Measurements from ENCODE around the gene MKI67. TPM values are rescaled to one million over a fixed set of nuclear protein-coding genes. Genes with fewer than 3 reads are reported as not detected.

The MKI67 gene
- polyA plus RNA-seq, 3 donors, result 49.5 to 69.6 (median 69.5) TPM

GRCh38 chr10:128047991-128048818 is 78.0 kb downstream of the MKI67 start:
- DNase-seq (ENCODE audit: extremely low read depth in 1 of 11, low read depth in 9 of 11, low spot score in 4 of 11), result peak in 1 of 11 donors; percentile 19

- peak in 7 of 11 donors; percentile 49 to 77 (median 59) for DNase-seq (ENCODE audit: extremely low read depth in 1 of 11, low read depth in 9 of 11, low spot score in 4 of 11)
Measured at GRCh38 chr10:128047351-128047750, 78.9 kb downstream of the MKI67 start.

- no peak for DNase-seq (ENCODE audit: extremely low read depth in 1 of 11, low read depth in 9 of 11, low spot score in 4 of 11)
Measured at GRCh38 chr10:128046953-128047290, 79.3 kb downstream of the MKI67 start.

Other genes with a start within 250 kb of the MKI67 start
- gene CLRN3, start 233.5 kb downstream of the MKI67 start, polyA plus RNA-seq (ENCODE audit: insufficient read length in 3 of 3), result 10 to 100 TPM; 17.3 to 24.1 (median 19.4) TPM
- gene PTPRE, start 219.3 kb downstream of the MKI67 start, polyA plus RNA-seq (ENCODE audit: insufficient read length in 3 of 3), result 1 to 10 TPM; 5.6 to 7.8 (median 5.7) TPM

Data from renal cortex interstitium (tissue), 11 donors.